Measurements from ENCODE around the gene APCDD1L. TPM values are rescaled to one million over a fixed set of nuclear protein-coding genes. Genes with fewer than 3 reads are reported as not detected.

Gene APCDD1L
- total and polyA plus RNA-seq, 7 donors = 0.22 to 1.9 (median 0.84) TPM; not detected in 1

DNA sequence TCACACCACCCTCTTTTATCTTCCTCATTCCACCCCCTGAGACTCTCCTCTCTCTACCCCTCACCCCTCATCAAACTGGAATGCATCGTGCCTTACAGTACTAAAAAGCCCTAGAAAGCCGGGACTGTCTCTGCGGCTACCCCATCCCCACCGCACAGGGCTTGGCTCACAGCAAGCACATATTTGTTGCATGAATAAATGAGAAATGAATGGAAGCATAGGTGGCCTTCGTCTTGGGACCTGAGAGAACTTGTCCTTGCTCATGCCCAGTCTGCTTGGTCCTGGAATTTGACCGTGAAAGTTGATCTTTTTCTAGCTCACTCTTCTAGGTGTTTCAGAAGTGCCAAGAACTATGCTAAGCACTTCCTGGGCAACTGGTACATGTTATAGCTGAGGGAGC is 53.3 kb downstream of the APCDD1L start:
- H3K4me1 ChIP-seq = no peaks in the 10 kb centered on the region
- TF ChIP-seq POLR2AphosphoS5 (IDR thresholded peaks at IDR 0.05) = no peak
- TF ChIP-seq EP300 (IDR thresholded peaks at IDR 0.05) = no peak
- TF ChIP-seq POLR2A (IDR thresholded peaks at IDR 0.05) = no peak
- no peak for TF ChIP-seq CTCF (IDR thresholded peaks at IDR 0.05)
- no peaks in the 10 kb centered on the region for H3K36me3 ChIP-seq
- H3K27ac ChIP-seq = no peak overlapping the region
- H3K9me3 ChIP-seq = no peaks in the 10 kb centered on the region
- no peak for DNase-seq
- intact Hi-C loops (cut with DNase I) = no loop called here
- no peaks in the 10 kb centered on the region for H3K27me3 ChIP-seq
- H3K4me3 ChIP-seq = no peak overlapping the region
- 95 to 96% methylated on average over 6 of the region's 6 CpGs for WGBS, 2 donors

DNA sequence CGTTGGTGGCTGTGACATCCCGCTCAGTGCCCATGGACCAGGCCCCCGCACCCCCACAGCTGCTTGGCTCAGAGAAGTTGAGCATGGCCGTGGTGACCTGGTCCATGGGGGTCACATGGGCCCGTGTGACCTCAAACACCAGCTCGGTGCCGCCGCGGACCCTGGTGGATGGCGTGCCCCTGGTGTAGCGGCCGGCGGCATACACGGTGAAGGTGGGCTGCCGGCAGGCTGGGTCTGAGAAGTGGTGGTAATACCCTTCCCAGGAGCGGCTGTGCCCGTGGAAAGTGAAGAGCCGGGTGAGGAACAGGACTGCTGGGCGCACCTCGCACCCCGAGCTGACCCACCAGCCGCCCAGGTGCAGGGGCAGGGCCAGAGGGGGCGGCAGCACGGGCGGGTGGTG is 54.1 kb downstream of the APCDD1L start:
- Histone ChIP-seq H3K36me3 (no peaks in the 10 kb centered on the region), H3K4me1 (no peaks in the 10 kb centered on the region), H3K9me3 (no peaks in the 10 kb centered on the region), H3K4me3 (no peak overlapping the region), H3K27me3 (no peaks in the 10 kb centered on the region), H3K27ac (no peak overlapping the region)
- TF ChIP-seq POLR2A (IDR thresholded peaks at IDR 0.05) = no peak
- TF ChIP-seq CTCF (IDR thresholded peaks at IDR 0.05) = no peak
- no peak for TF ChIP-seq POLR2AphosphoS5 (IDR thresholded peaks at IDR 0.05)
- TF ChIP-seq EP300 (IDR thresholded peaks at IDR 0.05) = no peak
- 96 to 97% methylated on average over 25 of the region's 25 CpGs for WGBS, 2 donors
- DNase-seq = no peak
- intact Hi-C loops (cut with DNase I) = no loop called here

GRCh38 chr20:58459058-58459750 is 56.0 kb downstream of the APCDD1L start:
- intact Hi-C loops (cut with DNase I) = no loop called here
- TF ChIP-seq EP300 (IDR thresholded peaks at IDR 0.05) (no peak), CTCF (IDR thresholded peaks at IDR 0.05) (no peak), POLR2A (IDR thresholded peaks at IDR 0.05) (no peak), POLR2AphosphoS5 (IDR thresholded peaks at IDR 0.05) (no peak)

GRCh38 chr20:58458342-58459057 is 56.7 kb downstream of the APCDD1L start:
- no peak overlapping the region for H3K27ac ChIP-seq
- no peak for TF ChIP-seq POLR2AphosphoS5 (IDR thresholded peaks at IDR 0.05)
- no peak for TF ChIP-seq EP300 (IDR thresholded peaks at IDR 0.05)
- no peak for TF ChIP-seq CTCF (IDR thresholded peaks at IDR 0.05)
- TF ChIP-seq POLR2A (IDR thresholded peaks at IDR 0.05) = no peak
- no peaks in the 10 kb centered on the region for H3K4me1 ChIP-seq
- no peaks in the 10 kb centered on the region for H3K9me3 ChIP-seq
- intact Hi-C loops (cut with DNase I) = no loop called here
- no peak for DNase-seq
- no peak overlapping the region for H3K4me3 ChIP-seq
- no peaks in the 10 kb centered on the region for H3K36me3 ChIP-seq
- H3K27me3 ChIP-seq = no peaks in the 10 kb centered on the region
- 86 to 91% methylated on average over 16 of the region's 16 CpGs for WGBS, 2 donors

More at GRCh38 chr20:58459058-58459750, 56.0 kb downstream of the APCDD1L start:
- no peak for DNase-seq
- no peak overlapping the region for H3K4me3 ChIP-seq
- 90 to 93% methylated on average over 5 of the region's 5 CpGs for WGBS, 2 donors
- H3K27me3 ChIP-seq = no peaks in the 10 kb centered on the region
- no peaks in the 10 kb centered on the region for H3K9me3 ChIP-seq
- no peak overlapping the region for H3K27ac ChIP-seq
- no peaks in the 10 kb centered on the region for H3K36me3 ChIP-seq
- H3K4me1 ChIP-seq = no peaks in the 10 kb centered on the region

Data from sigmoid colon (tissue), 7 donors.